IPS-20b (cell line): ENCODE measurements around the gene RRAD.

Experiments
- H3K27ac ChIP-seq: one replicate; pipeline ENCODE4 v1.5.1; 2013; ENCODE audit warnings: low read length
- H3K27me3 ChIP-seq: 2 replicates; pipeline ENCODE4 v1.6.1; 2013; ENCODE audit warnings: mild to moderate bottlenecking, low read length, inconsistent platforms; ENCODE audit not compliant: insufficient read depth
- H3K36me3 ChIP-seq: 2 replicates; pipeline ENCODE4 v1.6.1; 2013; ENCODE audit warnings: low read depth, mild to moderate bottlenecking, inconsistent platforms, low read length, moderate library complexity; ENCODE audit not compliant: insufficient read depth
- H3K4me1 ChIP-seq: 2 replicates; pipeline ENCODE4 v1.6.1; 2013; ENCODE audit warnings: mild to moderate bottlenecking, control low read depth, inconsistent platforms, low read length, moderate library complexity; ENCODE audit not compliant: insufficient read depth
- H3K4me3 ChIP-seq: 2 replicates; pipeline ENCODE4 v1.5.1; 2013; ENCODE audit warnings: mild to moderate bottlenecking, low read length, inconsistent platforms
- H3K9ac ChIP-seq: 2 replicates; pipeline ENCODE4 v1.6.1; 2013; ENCODE audit warnings: low read depth, mild to moderate bottlenecking, inconsistent platforms, low read length, moderate library complexity
- H3K9me3 ChIP-seq: 2 replicates; pipeline ENCODE4 v1.6.1; 2013; ENCODE audit warnings: mild to moderate bottlenecking, low read depth, low read length, inconsistent platforms; ENCODE audit not compliant: insufficient read depth

Gene RRAD

GRCh38 chr16:66881014-66881417, 44.3 kb downstream of the RRAD start:
- no peak overlapping the region for H3K27ac ChIP-seq
- no peaks in the 10 kb centered on the region for H3K9me3 ChIP-seq
- H3K9ac ChIP-seq: peak overlapping the region; percentile 78; the same call in 1 of the 2 replicates
- peaks cover 4% of the 10 kb centered on the region; the same call in 1 of the 2 replicates for H3K27me3 ChIP-seq
- no peaks in the 10 kb centered on the region; the same call in 1 of the 2 replicates for H3K4me1 ChIP-seq
- peak overlapping the region; percentile 93 for H3K4me3 ChIP-seq
- H3K36me3 ChIP-seq: peaks cover 20% of the 10 kb centered on the region

- Histone ChIP-seq H3K9ac (peak within 1 kb of the TSS; percentile 78; the same call in 1 of the 2 replicates), H3K4me3 (peak within 1 kb of the TSS; percentile 93), H3K4me1 (no peaks in the 10 kb centered on the region; the same call in 1 of the 2 replicates)
These were observed 44.9 kb downstream of the RRAD start, which contains the start of gene PDP2 for GRCh38 chr16:66880288-66881013. Gene PDP2 (plus strand): TSS chr16:66880515. CDS start chr16:66884285, 3,770 bp downstream.

DNA sequence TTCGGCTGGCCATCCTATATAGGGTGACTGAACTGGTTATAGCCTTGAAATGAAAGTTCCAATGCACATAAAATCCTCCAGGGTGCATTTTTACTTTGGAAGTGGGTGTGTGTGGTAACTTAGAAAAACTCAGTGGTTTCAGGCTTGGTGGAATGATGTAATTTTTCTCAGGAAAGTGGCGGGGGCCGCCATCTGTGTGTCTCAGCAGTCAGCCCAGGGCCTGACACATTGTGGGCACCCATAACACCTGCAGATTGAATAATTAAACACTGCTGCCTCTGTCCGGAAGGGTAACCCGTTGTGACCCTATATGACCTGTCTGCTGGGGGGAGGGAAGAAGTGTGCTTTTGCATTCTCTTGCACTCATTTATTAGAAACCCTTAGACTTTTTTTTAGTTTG, 47.3 kb downstream of the RRAD start:
- no peak overlapping the region for H3K4me3 ChIP-seq
- peaks cover 4% of the 10 kb centered on the region; the same call in 1 of the 2 replicates for H3K27me3 ChIP-seq
- no peaks in the 10 kb centered on the region for H3K9me3 ChIP-seq
- H3K27ac ChIP-seq: no peak overlapping the region
- H3K4me1 ChIP-seq: no peaks in the 10 kb centered on the region; the same call in 1 of the 2 replicates
- no peaks in the 10 kb centered on the region for H3K36me3 ChIP-seq
- no peak overlapping the region for H3K9ac ChIP-seq

More at GRCh38 chr16:66880288-66881013, 44.9 kb downstream of the RRAD start, which contains the start of gene PDP2:
- H3K9me3 ChIP-seq: no peaks in the 10 kb centered on the region
- H3K27me3 ChIP-seq: peaks cover 4% of the 10 kb centered on the region; the same call in 1 of the 2 replicates
- H3K36me3 ChIP-seq: peaks cover 15% of the 10 kb centered on the region
- no peak within 1 kb of the TSS for H3K27ac ChIP-seq

DNA sequence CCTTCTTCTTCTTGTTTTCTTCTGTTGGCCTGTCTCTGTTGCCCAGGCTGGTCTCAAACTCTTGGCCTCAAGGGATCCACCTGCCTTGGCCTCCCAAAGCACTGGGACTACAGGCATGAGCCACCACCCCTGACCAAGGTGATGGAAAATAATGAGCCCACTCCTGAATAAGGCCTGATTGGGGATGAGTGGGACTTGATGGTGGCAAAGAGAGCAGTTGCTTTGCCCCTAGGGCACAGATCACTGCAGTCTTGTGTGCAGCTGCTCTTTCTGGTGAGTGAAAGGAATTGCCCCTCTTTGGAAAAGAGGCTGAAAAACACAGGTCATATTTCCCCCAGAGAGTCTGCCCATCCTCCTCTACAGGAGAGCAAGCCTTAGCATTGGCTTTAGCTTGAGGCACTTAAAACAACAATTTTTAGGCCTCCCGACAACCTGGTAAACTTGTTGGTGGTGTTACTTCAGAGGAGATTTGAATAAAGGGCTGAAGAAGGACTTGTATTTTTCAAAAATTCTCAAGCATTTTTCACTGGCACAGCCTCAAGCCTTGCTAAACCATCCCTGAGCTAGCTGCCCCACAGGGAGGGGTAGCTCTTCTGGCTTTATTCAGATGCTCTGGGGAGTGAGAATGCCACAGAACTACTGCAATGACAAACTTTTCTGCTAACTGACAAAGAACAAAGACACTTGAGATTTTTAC, 51.1 kb downstream of the RRAD start:
- H3K9ac ChIP-seq: no peak overlapping the region

GRCh38 chr16:66873685-66874055, 51.7 kb downstream of the RRAD start:
- H3K4me1 ChIP-seq: no peaks in the 10 kb centered on the region
- no peak overlapping the region for H3K4me3 ChIP-seq
- H3K27me3 ChIP-seq: no peaks in the 10 kb centered on the region
- H3K27ac ChIP-seq: no peak overlapping the region
- H3K9ac ChIP-seq: no peak overlapping the region
- no peaks in the 10 kb centered on the region for H3K9me3 ChIP-seq
- no peaks in the 10 kb centered on the region for H3K36me3 ChIP-seq

More for the DNA sequence above, 51.1 kb downstream of the RRAD start:
- H3K9me3 ChIP-seq: no peaks in the 10 kb centered on the region
- H3K4me1 ChIP-seq: no peaks in the 10 kb centered on the region
- H3K27ac ChIP-seq: no peak overlapping the region
- H3K27me3 ChIP-seq: no peaks in the 10 kb centered on the region
- no peaks in the 10 kb centered on the region for H3K36me3 ChIP-seq
- H3K4me3 ChIP-seq: no peak overlapping the region

GRCh38 chr16:66872943-66873684, 52.2 kb downstream of the RRAD start:
- no peaks in the 10 kb centered on the region for H3K4me1 ChIP-seq
- H3K36me3 ChIP-seq: no peaks in the 10 kb centered on the region
- peak overlapping the region; percentile 72 for H3K4me3 ChIP-seq
- H3K9ac ChIP-seq: peak overlapping the region; percentile 68; the same call in 1 of the 2 replicates
- H3K9me3 ChIP-seq: no peaks in the 10 kb centered on the region
- no peak overlapping the region for H3K27ac ChIP-seq
- H3K27me3 ChIP-seq: no peaks in the 10 kb centered on the region

- H3K4me1 ChIP-seq: no peaks in the 10 kb centered on the region
- H3K9ac ChIP-seq: peak overlapping the region; percentile 68; the same call in 1 of the 2 replicates
- no peaks in the 10 kb centered on the region for H3K27me3 ChIP-seq
- peak overlapping the region; percentile 72 for H3K4me3 ChIP-seq
- H3K9me3 ChIP-seq: no peaks in the 10 kb centered on the region
- no peaks in the 10 kb centered on the region for H3K36me3 ChIP-seq
- no peak overlapping the region for H3K27ac ChIP-seq
These were observed 52.8 kb downstream of the RRAD start for GRCh38 chr16:66872559-66872942.

- no peak overlapping the region for H3K4me3 ChIP-seq
- no peaks in the 10 kb centered on the region for H3K27me3 ChIP-seq
- no peaks in the 10 kb centered on the region for H3K36me3 ChIP-seq
- no peak overlapping the region for H3K27ac ChIP-seq
- no peak overlapping the region for H3K9ac ChIP-seq
- no peaks in the 10 kb centered on the region for H3K9me3 ChIP-seq
- H3K4me1 ChIP-seq: no peaks in the 10 kb centered on the region
These were observed 53.5 kb downstream of the RRAD start for GRCh38 chr16:66871840-66872239.
